GM23338 (cell line): ENCODE results near the gene FOXA2. TPM values are rescaled to one million over a fixed set of nuclear protein-coding genes. Genes with fewer than 3 reads are reported as not detected.
A peak's percentile ranks its signal among the peaks of the same experiment; 100 is the strongest.

Source experiments
- ATAC-seq: fragments of 200-7000 bp; cut with Tn5 transposase; 3 replicates; pipeline ENCODE4 v1.9.1; 2020
- DNase-seq: peaks from one replicate; pipeline ENCODE4 v3.0.0-alpha.2; 2015; ENCODE audit warnings: low spot score
- H2AFZ ChIP-seq: fragments of 200-600 bp; sonication (generic); 2 replicates; pipeline ENCODE4 v1.8.0; 2016; ENCODE audit warnings: antibody characterized with exemption, mild to moderate bottlenecking, moderate library complexity
- H3F3A ChIP-seq: fragments of 200-600 bp; sonication (generic); replicated peaks from 2 replicates; pipeline ENCODE4 v1.8.0; 2017; ENCODE audit warnings: antibody characterized with exemption, mixed run types, low read depth
- H3K27ac ChIP-seq: fragments of 200-600 bp; sonication (generic); 2 replicates; pipeline ENCODE4 v1.6.1; 2016; ENCODE audit warnings: low read depth
- H3K27me3 ChIP-seq: fragments of 200-600 bp; sonication (generic); 2 replicates; pipeline ENCODE4 v1.8.0; 2016; ENCODE audit warnings: mild to moderate bottlenecking, mixed run types, moderate library complexity; ENCODE audit not compliant: insufficient read depth
- H3K36me3 ChIP-seq: fragments of 200-600 bp; sonication (generic); 2 replicates; pipeline ENCODE4 v1.8.0; 2016; ENCODE audit warnings: mild to moderate bottlenecking; ENCODE audit not compliant: insufficient read depth
- H3K4me1 ChIP-seq: fragments of 200-600 bp; sonication (generic); 2 replicates; pipeline ENCODE4 v1.8.0; 2016; ENCODE audit warnings: mild to moderate bottlenecking, moderate library complexity; ENCODE audit not compliant: insufficient read depth
- H3K4me2 ChIP-seq: fragments of 200-600 bp; sonication (generic); 2 replicates; pipeline ENCODE4 v1.7.1; 2017; ENCODE audit warnings: mixed run types
- H3K4me3 ChIP-seq: fragments of 200-600 bp; sonication (generic); 2 replicates; pipeline ENCODE4 v1.6.1; 2016; ENCODE audit warnings: mixed run types
- H3K79me2 ChIP-seq: fragments of 200-600 bp; sonication (generic); replicated peaks from 2 replicates; pipeline ENCODE4 v1.8.0; 2017; ENCODE audit warnings: mild to moderate bottlenecking; ENCODE audit not compliant: insufficient read depth
- H3K9me2 ChIP-seq: fragments of 200-600 bp; sonication (generic); 2 replicates; pipeline ENCODE4 v1.8.0; 2017; ENCODE audit not compliant: insufficient read depth
- H4K20me1 ChIP-seq: fragments of 200-600 bp; sonication (generic); replicated peaks from 2 replicates; pipeline ENCODE4 v1.8.0; 2017; ENCODE audit warnings: mild to moderate bottlenecking; ENCODE audit not compliant: insufficient read depth
- H3K27ac Mint-ChIP-seq: 2 replicates; pipeline ENCODE4 v1.8.0; 2020; ENCODE audit warnings: inconsistent platforms, mild to moderate bottlenecking, moderate library complexity, mixed read lengths
- H3K27me3 Mint-ChIP-seq: 3 replicates; pipeline ENCODE4 v1.8.0; 2022; ENCODE audit warnings: low read depth, mild to moderate bottlenecking, moderate library complexity, mixed read lengths, inconsistent platforms; ENCODE audit not compliant: insufficient read depth, poor library complexity
- H3K36me3 Mint-ChIP-seq: 3 replicates; pipeline ENCODE4 v1.8.0; 2021; ENCODE audit warnings: low read depth, mild to moderate bottlenecking, inconsistent platforms, moderate library complexity, mixed read lengths
- H3K4me1 Mint-ChIP-seq: 3 replicates; pipeline ENCODE4 v1.8.0; 2020; ENCODE audit warnings: mild to moderate bottlenecking, inconsistent platforms, mixed read lengths
- H3K4me3 Mint-ChIP-seq: 3 replicates; pipeline ENCODE4 v1.8.0; 2021; ENCODE audit warnings: moderate library complexity, mild to moderate bottlenecking, inconsistent platforms, mixed read lengths
- H3K9me3 Mint-ChIP-seq: 3 replicates; pipeline ENCODE4 v1.8.0; 2020; ENCODE audit warnings: moderate library complexity, mild to moderate bottlenecking, inconsistent platforms, mixed read lengths
- CREB1 ChIP-seq: fragments of 250-450 bp; sonication (Bioruptor Pico); IDR thresholded peaks from 2 replicates; pipeline ENCODE4 v1.5.0; 2020; ENCODE audit warnings: low read depth, mild to moderate bottlenecking, moderate library complexity
- EZH2 ChIP-seq: fragments of 200-600 bp; sonication (generic); IDR thresholded peaks from one replicate; pipeline ENCODE4 v1.8.0; 2017; ENCODE audit warnings: antibody characterized with exemption, mild to moderate bottlenecking, low read depth; ENCODE audit not compliant: unreplicated experiment
- STAT1 ChIP-seq: IDR thresholded peaks from one replicate; pipeline ENCODE4 v1.6.1; 2016; ENCODE audit warnings: antibody characterized with exemption; ENCODE audit not compliant: unreplicated experiment
- polyA plus RNA-seq: library from polyadenylated mRNA; unstranded; fragments of >200 nt; fragmentation: Nextera tagmentation; extraction: Ambion mirVana; gene quantifications from 2 replicates; pipeline ENCODE4 v1.2.1, GENCODE V29; 2016
- total RNA-seq: library from RNA; depleted of rRNA; stranded (reverse); fragments of >200 nt; shearing (Covaris generic); gene quantifications from 2 replicates; pipeline ENCODE4 v1.2.3, GENCODE V29; 2014

FOXA2 gene
- total and polyA plus RNA-seq, 2 experiments from 2014 or later, result not detected

DNA sequence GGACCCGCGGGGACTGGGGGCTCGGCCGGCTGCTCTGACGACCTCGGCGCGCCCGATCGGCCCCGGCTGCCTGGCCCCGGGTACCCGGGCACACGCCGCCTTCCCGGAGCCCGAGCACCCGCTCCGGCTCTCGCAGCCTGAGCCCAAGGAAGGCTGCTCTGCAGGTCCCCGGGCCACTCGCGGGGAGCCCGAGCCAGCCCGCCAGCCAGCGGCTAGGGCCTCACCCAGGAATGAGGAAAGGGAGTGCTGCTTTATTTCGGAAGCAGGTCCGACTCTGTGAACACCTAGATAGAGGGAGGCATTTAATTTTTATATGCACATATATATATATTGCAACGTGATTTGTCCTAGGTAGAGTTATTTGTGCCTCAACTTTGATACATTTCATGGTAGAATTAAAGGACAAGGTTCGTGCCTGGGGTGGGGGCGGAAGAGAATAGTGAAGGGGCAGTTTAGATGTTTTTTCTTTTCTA, 15.5 kb downstream of the FOXA2 start:
- Histone ChIP-seq H3K4me1 (peaks cover 93% of the 10 kb centered on the region), H3K4me2 (peak overlapping the region; percentile 64), H3K36me3 (no peaks in the 10 kb centered on the region; the same call in 1 of the 2 replicates), H3F3A (peaks cover 53% of the 10 kb centered on the region), H3K4me3 (peak overlapping the region; percentile 49), H3K9me2 (no peaks in the 10 kb centered on the region), H3K27me3 (peaks cover 100% of the 10 kb centered on the region), H2AFZ (no peak overlapping the region), H4K20me1 (peaks cover 33% of the 10 kb centered on the region), H3K27ac (no peak overlapping the region), H3K79me2 (no peaks in the 10 kb centered on the region)
- peak overlapping the region; percentile 47; the same call in 1 of the 3 replicates for H3K4me3 Mint-ChIP-seq
- peak; percentile 28 for ATAC-seq
- 0 out of 3 replicates have a peak, but pooled peaks cover 2% of the 10 kb centered on the region for H3K9me3 Mint-ChIP-seq
- H3K27ac Mint-ChIP-seq, result no peak overlapping the region
- DNase-seq, result no peak
- TF ChIP-seq STAT1 (no peak), EZH2 (peak; percentile 73)
- no peaks in the 10 kb centered on the region for H3K36me3 Mint-ChIP-seq
- H3K4me1 Mint-ChIP-seq, result peaks cover 54% of the 10 kb centered on the region
- peaks cover 97% of the 10 kb centered on the region for H3K27me3 Mint-ChIP-seq

DNA sequence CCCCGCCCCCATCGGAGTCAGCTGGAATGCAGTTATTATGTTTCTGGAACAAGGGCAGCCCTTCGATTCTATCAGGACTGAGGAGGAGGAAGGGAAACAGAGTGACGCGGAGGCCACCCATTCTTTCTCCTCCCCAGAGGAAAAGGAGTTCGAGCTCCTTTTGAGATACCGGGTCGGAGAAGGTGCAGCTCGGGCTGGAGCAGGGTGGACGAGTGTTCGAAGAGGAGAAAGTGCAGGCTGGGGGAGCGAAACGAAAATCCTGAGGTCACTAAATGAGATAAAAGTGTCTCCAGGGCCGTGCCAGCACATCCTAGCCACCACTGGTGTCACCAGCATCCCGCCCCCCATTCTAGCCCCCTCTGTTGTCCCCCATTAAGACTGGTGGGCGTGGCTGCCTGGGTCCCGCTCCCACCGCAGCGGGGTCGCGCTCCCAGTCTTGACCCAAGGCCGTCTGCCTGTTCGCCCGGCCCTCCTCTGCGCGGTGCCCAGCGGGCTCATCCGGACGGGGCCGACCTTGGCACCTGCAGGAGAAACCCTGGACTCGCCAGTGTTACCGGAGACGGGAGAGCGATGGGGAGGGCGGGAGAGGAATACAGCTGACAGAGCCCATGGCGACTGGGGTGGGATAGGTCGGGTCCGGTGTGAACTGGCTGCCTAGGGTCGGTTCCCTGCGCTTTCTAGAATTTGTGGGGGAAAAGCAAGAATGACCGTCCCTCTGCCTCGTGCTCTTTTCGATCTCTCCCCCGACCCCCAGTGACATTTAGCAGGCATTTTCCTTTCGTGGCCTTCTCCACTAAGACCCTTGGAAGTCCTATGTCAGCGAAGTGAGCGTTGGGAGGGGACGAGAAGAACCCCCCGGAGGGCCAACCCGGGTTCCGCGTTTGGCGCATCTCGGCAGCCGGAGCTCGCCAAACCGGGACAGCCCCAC, 16.2 kb downstream of the FOXA2 start:
- peaks cover 97% of the 10 kb centered on the region for H3K27me3 Mint-ChIP-seq
- no peaks in the 10 kb centered on the region for H3K79me2 ChIP-seq
- no peak overlapping the region for H3K27ac Mint-ChIP-seq
- DNase-seq, result peak; percentile 72
- no peaks in the 10 kb centered on the region for H3K9me2 ChIP-seq
- peak; percentile 62 for TF ChIP-seq EZH2
- TF ChIP-seq CREB1 (CRISPR knock-in tag), result no peak
- peaks cover 35% of the 10 kb centered on the region for H4K20me1 ChIP-seq
- peaks cover 100% of the 10 kb centered on the region for H3K27me3 ChIP-seq
- H3K4me3 ChIP-seq, result peak overlapping the region; percentile 49
- no peak overlapping the region for H3K27ac ChIP-seq
- H3K36me3 Mint-ChIP-seq, result no peaks in the 10 kb centered on the region
- no peak overlapping the region for H2AFZ ChIP-seq
- H3K4me1 ChIP-seq, result peaks cover 93% of the 10 kb centered on the region
- H3K4me3 Mint-ChIP-seq, result peak overlapping the region; percentile 62
- peak overlapping the region; percentile 64 for H3K4me2 ChIP-seq
- H3F3A ChIP-seq, result peaks cover 59% of the 10 kb centered on the region
- H3K4me1 Mint-ChIP-seq, result peaks cover 60% of the 10 kb centered on the region
- H3K36me3 ChIP-seq, result no peaks in the 10 kb centered on the region; the same call in 1 of the 2 replicates
- 0 out of 3 replicates have a peak, but pooled peaks cover 2% of the 10 kb centered on the region for H3K9me3 Mint-ChIP-seq
- ATAC-seq, result peak; percentile 52

DNA sequence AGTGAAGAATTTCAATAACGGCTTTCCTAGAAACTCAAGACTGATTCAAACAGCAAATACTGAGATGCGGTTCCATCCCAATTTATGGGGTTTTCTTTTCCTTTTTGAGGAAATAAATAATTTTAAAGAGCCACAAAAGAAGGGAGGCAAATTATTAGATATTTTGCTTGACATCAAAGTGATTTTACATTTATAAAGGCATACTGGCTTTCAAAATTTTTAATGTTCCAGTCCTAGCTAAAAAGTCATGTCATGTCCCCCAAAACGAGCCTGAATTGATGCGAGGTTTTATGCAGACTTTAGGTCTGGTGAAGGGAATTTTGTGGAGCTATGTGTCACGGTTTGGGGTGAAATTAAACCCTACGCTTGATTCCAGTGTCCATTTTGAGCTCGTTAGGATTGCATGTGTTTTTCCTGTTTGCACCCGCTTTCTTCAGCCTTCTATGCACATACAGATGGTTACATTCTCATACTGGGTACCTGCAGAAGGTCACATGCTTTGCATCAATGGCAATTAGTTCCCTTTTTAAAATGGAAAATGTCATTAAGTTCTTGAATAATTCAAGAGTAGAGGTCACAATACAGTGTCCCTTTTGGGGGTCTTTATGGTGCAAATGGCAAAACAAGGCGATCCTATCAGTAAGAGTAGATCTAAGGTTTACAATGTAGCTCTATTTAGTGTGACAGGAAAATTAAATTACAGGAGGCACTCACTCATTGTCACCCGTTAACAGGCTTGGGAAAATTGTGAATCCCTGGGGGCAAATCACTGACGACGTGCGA, 17.3 kb downstream of the FOXA2 start:
- peak overlapping the region; percentile 62 for H3K4me3 Mint-ChIP-seq
- Histone ChIP-seq H3K27ac (no peak overlapping the region), H3K79me2 (no peaks in the 10 kb centered on the region), H2AFZ (no peak overlapping the region), H3K9me2 (no peaks in the 10 kb centered on the region), H3F3A (peaks cover 49% of the 10 kb centered on the region), H3K4me3 (peak overlapping the region; percentile 49; the same call in 1 of the 2 replicates), H3K27me3 (peaks cover 100% of the 10 kb centered on the region), H3K4me2 (peak overlapping the region; percentile 64), H3K36me3 (no peaks in the 10 kb centered on the region), H3K4me1 (peaks cover 96% of the 10 kb centered on the region), H4K20me1 (peaks cover 39% of the 10 kb centered on the region)
- TF ChIP-seq STAT1, result no peak
- H3K9me3 Mint-ChIP-seq, result 0 out of 3 replicates have a peak, but pooled peaks cover 2% of the 10 kb centered on the region
- H3K4me1 Mint-ChIP-seq, result peaks cover 64% of the 10 kb centered on the region
- no peak for DNase-seq
- ATAC-seq, result peak; percentile 8; the same call in 2 of the 3 replicates
- H3K27ac Mint-ChIP-seq, result no peak overlapping the region
- H3K36me3 Mint-ChIP-seq, result no peaks in the 10 kb centered on the region
- peaks cover 97% of the 10 kb centered on the region for H3K27me3 Mint-ChIP-seq
